Measurements from ENCODE around the gene SLC1A3. TPM values are rescaled to one million over a fixed set of nuclear protein-coding genes. Genes with fewer than 3 reads are reported as not detected.

Gene SLC1A3
- total and polyA plus RNA-seq, 10 of the 15 experiments (the other 5 are each of a cell fraction or from before 2014, with no cell fraction given) = 0.23 to 4.4 (median 3.3) TPM

GRCh38 chr5:36662291-36662851 is 56.0 kb downstream of the SLC1A3 start:
- ChIA-PET CTCF (no interaction called here), RAD21 (ENCODE audit: unreplicated experiment) (no interaction called here), SMC1A (ENCODE audit: uncharacterized antibody, unreplicated experiment) (no interaction called here), POLR2A (no interaction called here)
- Histone ChIP-seq H2AFZ (ENCODE audit: control insufficient read depth, low read depth, low read length) (no peak overlapping the region), H3K9me3 (replicated peaks; ENCODE audit: control insufficient read depth, insufficient read depth, low read length) (no peaks in the 10 kb centered on the region), H4K20me1 (ENCODE audit: control insufficient read depth, insufficient read depth) (no peaks in the 10 kb centered on the region), H3K27me3 (replicated peaks in 1 of 2; ENCODE audit: control insufficient read depth in 2 of 2, insufficient read depth in 2 of 2, low read length in 1 of 2) (no peaks in the 10 kb centered on the region), H3K27ac (ENCODE audit: control insufficient read depth, insufficient read depth) (no peak overlapping the region), H3K4me3 (no peak overlapping the region), H3K79me2 (ENCODE audit: control insufficient read depth, insufficient read depth, low read length) (no peaks in the 10 kb centered on the region), H3K9ac (ENCODE audit: control insufficient read depth, insufficient read depth, low read length) (no peak overlapping the region), H3K36me3 (ENCODE audit: control insufficient read depth in 2 of 2, insufficient read depth in 2 of 2, low read length in 1 of 2) (no peaks in the 10 kb centered on the region), H3K4me2 (ENCODE audit: control insufficient read depth, insufficient read depth) (no peak overlapping the region), H3K4me1 (ENCODE audit: control insufficient read depth, insufficient read depth, low read length) (no peaks in the 10 kb centered on the region)
- in situ Hi-C loops (cut with MboI) (no loop called here), intact Hi-C loops (cut with micrococcal nuclease; ENCODE audit: unreplicated experiment) (no loop called here)
- FAIRE-seq (no peak), DNase-seq (ENCODE audit: low read depth, low spot score) (no peak), ATAC-seq (no peak)
- no peak for TF ChIP-seq FOXK2 (IDR thresholded peaks at IDR 0.05)
- no peak for TF ChIP-seq ZNF622 (IDR thresholded peaks at IDR 0.05)
- TF ChIP-seq ASH2L (IDR thresholded peaks at IDR 0.05; ENCODE audit: borderline replicate concordance, low read depth) = no peak
- no peak for TF ChIP-seq E2F4 (IDR thresholded peaks at IDR 0.05; ENCODE audit: low read depth, low read length)
- no peak for TF ChIP-seq KLF5 (IDR thresholded peaks at IDR 0.05; ENCODE audit: partially characterized antibody)
- TF ChIP-seq, protein P1, sequence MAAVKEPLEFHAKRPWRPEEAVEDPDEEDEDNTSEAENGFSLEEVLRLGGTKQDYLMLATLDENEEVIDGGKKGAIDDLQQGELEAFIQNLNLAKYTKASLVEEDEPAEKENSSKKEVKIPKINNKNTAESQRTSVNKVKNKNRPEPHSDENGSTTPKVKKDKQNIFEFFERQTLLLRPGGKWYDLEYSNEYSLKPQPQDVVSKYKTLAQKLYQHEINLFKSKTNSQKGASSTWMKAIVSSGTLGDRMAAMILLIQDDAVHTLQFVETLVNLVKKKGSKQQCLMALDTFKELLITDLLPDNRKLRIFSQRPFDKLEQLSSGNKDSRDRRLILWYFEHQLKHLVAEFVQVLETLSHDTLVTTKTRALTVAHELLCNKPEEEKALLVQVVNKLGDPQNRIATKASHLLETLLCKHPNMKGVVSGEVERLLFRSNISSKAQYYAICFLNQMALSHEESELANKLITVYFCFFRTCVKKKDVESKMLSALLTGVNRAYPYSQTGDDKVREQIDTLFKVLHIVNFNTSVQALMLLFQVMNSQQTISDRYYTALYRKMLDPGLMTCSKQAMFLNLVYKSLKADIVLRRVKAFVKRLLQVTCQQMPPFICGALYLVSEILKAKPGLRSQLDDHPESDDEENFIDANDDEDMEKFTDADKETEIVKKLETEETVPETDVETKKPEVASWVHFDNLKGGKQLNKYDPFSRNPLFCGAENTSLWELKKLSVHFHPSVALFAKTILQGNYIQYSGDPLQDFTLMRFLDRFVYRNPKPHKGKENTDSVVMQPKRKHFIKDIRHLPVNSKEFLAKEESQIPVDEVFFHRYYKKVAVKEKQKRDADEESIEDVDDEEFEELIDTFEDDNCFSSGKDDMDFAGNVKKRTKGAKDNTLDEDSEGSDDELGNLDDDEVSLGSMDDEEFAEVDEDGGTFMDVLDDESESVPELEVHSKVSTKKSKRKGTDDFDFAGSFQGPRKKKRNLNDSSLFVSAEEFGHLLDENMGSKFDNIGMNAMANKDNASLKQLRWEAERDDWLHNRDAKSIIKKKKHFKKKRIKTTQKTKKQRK (IDR thresholded peaks at IDR 0.05; ENCODE audit: low read depth, low read length) = no peak
- TF ChIP-seq DPF2 (IDR thresholded peaks at IDR 0.05) = no peak
- TF ChIP-seq ZNF24 (IDR thresholded peaks at IDR 0.05) = no peak
- TF ChIP-seq NKRF (conservative IDR thresholded peaks at IDR 0.05) = no peak
- TF ChIP-seq TBL1XR1 (IDR thresholded peaks at IDR 0.05; ENCODE audit: low read depth, low read length) = no peak
- BruUV-seq (replicated peaks) = no TSS peak
- WGBS (ENCODE audit: insufficient coverage, insufficient replicate concordance, low lambda C conversion rate, missing lambda C conversion rate) = 75% methylated on average over 22 of the region's 22 CpGs
